Spleen (tissue), 11 donors: ENCODE results near the gene KLK14. TPM values are rescaled to one million over a fixed set of nuclear protein-coding genes. Genes with fewer than 3 reads are reported as not detected.

Source experiments
- DNase-seq: peaks from one replicate; pipeline ENCODE4 v3.0.0-alpha.2; 2020
- H3K27ac ChIP-seq, 8 donors: fragments of 200-600 bp; sonication (generic) in 7 of 8; 1 replicate in 4 of 8; 2 replicates in 4 of 8; pipeline versions ENCODE4 v1.5.0 to v1.8.0; 2016 to 2021; ENCODE audit warnings: inconsistent platforms in 4 of 8, mild to moderate bottlenecking in 4 of 8, moderate library complexity in 1 of 8
- H3K27me3 ChIP-seq, 7 donors: fragments of 200-600 bp; sonication (generic) in 6 of 7; replicated peaks in 1 of 7; 1 replicate in 4 of 7; 2 replicates in 3 of 7; pipeline versions ENCODE4 v1.5.0 to v1.8.0; 2016 to 2021; ENCODE audit warnings: inconsistent platforms in 3 of 7, mild to moderate bottlenecking in 1 of 7
- H3K36me3 ChIP-seq, 6 donors: fragments of 200-600 bp; sonication (generic) in 5 of 6; 1 replicate in 4 of 6; 2 replicates in 2 of 6; pipeline versions ENCODE4 v1.5.0 to v1.8.0; 2016 to 2021; ENCODE audit warnings: inconsistent platforms in 2 of 6
- H3K4me1 ChIP-seq, 6 donors: fragments of 200-600 bp; sonication (generic) in 5 of 6; 1 replicate in 3 of 6; 2 replicates in 3 of 6; pipeline versions ENCODE4 v1.5.0 to v1.8.0; 2016 to 2021; ENCODE audit warnings: inconsistent platforms in 3 of 6
- H3K4me3 ChIP-seq, 8 donors: fragments of 200-600 bp; sonication (generic) in 7 of 8; 1 replicate in 4 of 8; 2 replicates in 4 of 8; pipeline versions ENCODE4 v1.5.0 to v1.8.0; 2016 to 2021; ENCODE audit warnings: inconsistent platforms in 4 of 8, mild to moderate bottlenecking in 4 of 8, moderate library complexity in 2 of 8
- H3K9me3 ChIP-seq, 8 donors: fragments of 200-600 bp; sonication (generic) in 7 of 8; 1 replicate in 4 of 8; 2 replicates in 4 of 8; pipeline versions ENCODE4 v1.5.0 to v1.8.0; 2016 to 2021; ENCODE audit warnings: inconsistent platforms in 4 of 8
- POLR2A ChIP-seq, 3 donors: fragments of 450-650 bp; IDR thresholded peaks; one replicate each; pipeline ENCODE4 v1.5.1; 2017; ENCODE audit warnings: antibody characterized with exemption in 3 of 3, mild to moderate bottlenecking in 1 of 3
- POLR2AphosphoS5 ChIP-seq, 3 donors: sonication (generic); formaldehyde crosslinking; IDR thresholded peaks; one replicate each; pipeline ENCODE4 v1.5.1; 2017; ENCODE audit warnings: antibody characterized with exemption in 3 of 3
- WGBS, 5 donors: extraction: QIAGEN DNeasy Blood & Tissue Kit in 3 of 5; methylation state at CpG; one replicate each; pipeline versions ENCODE4 v1.1.5 to v1.1.7; 2013 to 2018; 5-methylcytosine and 5-hydroxymethylcytosine counted together
- intact Hi-C: fragments of 100-400 bp; cut with DNase I; formaldehyde crosslinking; loops from one replicate; pipeline ENCODE4 v1.15.0; 2023; ENCODE audit warnings: low total_unique reads
- polyA plus RNA-seq, 3 donors: library from polyadenylated mRNA; stranded (reverse); fragments of 200-250 nt; gene quantifications; one replicate each; pipeline ENCODE4 v1.2.1, GENCODE V29; 2013
- total RNA-seq, 7 donors: library from RNA; depleted of rRNA in 3 of 7; stranded (reverse); fragments of >200 nt in 3 of 7; fragmentation: NEBNext Ultra II Directional in 4 of 7; extraction: Animal tissue kit (Norgen Biotek cat#: 25700) in 4 of 7; gene quantifications; one replicate each; pipeline versions ENCODE4 v1.1.0 to v1.2.1, GENCODE V29; 2016 to 2021
- TF ChIP-seq, protein P1 (sequence below), 11 experiments: fragments of 200-600 bp in 7 of 11; fragments of 450-650 bp in 4 of 11; sonication (generic) in 4 of 11; IDR thresholded peaks in 8 of 11; conservative IDR thresholded peaks in 3 of 11; 1 replicate in 7 of 11; 2 replicates in 4 of 11; pipeline versions ENCODE4 v1.4.0 to v1.8.0; 2016 to 2021; ENCODE audit warnings: antibody characterized with exemption in 11 of 11, inconsistent platforms in 4 of 11, mild to moderate bottlenecking in 1 of 11
- donor health status: healthy with polysubstance abuse.
- donor health status: DM: no; HTN: no; CAD: no; lungs with moderate emphysema.
- donor health status: DM: no; HTN: no; CAD: no.
- donor health status: Bipolar disorder and iron deficiency.
- donor health status: healthy.
- donor health status: DM: no; HTN: no; CAD: no.
- donor health status: DM: yes; HTN: yes; CAD: no.

KLK14 gene
- total and polyA plus RNA-seq, 10 donors: 0.12 to 0.63 (median 0.33) TPM; not detected in 5

DNA sequence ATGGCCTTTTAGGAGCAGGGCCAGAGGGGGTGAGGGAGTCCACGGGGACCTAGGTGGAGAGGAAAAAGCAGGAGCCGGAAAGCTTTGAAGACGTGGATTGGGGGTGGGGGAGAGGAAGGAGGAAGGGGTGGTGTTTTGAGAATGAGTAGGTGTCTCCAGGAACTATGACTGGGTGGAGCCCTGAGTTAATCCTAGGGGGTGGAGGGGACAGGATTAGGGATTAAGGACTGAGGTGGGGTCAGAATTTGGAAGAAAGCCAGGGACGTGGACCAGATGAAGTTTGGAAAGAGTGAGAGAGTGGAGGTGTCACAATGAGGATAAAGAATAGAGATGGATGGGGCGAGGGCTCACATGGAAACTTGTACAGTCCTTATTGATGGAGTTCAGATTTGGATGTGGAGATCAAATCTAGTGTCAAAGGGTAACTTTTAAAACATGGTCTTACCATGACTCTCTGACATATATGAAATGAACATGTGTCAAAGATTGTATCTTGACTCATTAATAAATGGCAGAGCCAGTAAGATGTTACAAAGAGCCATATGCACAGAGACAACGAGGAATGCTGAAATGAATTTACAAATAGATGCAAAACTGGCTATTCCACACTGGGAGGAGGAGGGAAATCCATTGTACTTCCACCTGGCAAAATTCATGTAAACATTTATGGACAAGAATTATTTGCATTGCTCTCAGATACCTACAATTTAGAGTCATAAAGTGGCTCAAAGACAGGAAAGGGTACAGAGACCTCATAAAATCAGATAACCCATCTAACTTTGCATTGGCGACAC is 16.1 kb downstream of the KLK14 start:
- Histone ChIP-seq H3K36me3 (no peaks in the 10 kb centered on the region), H3K4me3 (no peak overlapping the region), H3K9me3 (no peaks in the 10 kb centered on the region), H3K27ac (no peak overlapping the region), H3K4me1 (peaks cover 0 to 11% (median 6%) of the 10 kb centered on the region in 6 donors), H3K27me3 (peaks cover 0 to 62% (median 25%) of the 10 kb centered on the region in 7 donors)
- DNase-seq: no peak
- 59 to 70% (median 62%) methylated on average over 7 of the region's 7 CpGs for WGBS, 5 donors
- intact Hi-C loops: no loop called here
- TF ChIP-seq POLR2AphosphoS5 (IDR thresholded peaks at IDR 0.05) (no peak), POLR2A (IDR thresholded peaks at IDR 0.05) (no peak)
- TF ChIP-seq, protein P1, sequence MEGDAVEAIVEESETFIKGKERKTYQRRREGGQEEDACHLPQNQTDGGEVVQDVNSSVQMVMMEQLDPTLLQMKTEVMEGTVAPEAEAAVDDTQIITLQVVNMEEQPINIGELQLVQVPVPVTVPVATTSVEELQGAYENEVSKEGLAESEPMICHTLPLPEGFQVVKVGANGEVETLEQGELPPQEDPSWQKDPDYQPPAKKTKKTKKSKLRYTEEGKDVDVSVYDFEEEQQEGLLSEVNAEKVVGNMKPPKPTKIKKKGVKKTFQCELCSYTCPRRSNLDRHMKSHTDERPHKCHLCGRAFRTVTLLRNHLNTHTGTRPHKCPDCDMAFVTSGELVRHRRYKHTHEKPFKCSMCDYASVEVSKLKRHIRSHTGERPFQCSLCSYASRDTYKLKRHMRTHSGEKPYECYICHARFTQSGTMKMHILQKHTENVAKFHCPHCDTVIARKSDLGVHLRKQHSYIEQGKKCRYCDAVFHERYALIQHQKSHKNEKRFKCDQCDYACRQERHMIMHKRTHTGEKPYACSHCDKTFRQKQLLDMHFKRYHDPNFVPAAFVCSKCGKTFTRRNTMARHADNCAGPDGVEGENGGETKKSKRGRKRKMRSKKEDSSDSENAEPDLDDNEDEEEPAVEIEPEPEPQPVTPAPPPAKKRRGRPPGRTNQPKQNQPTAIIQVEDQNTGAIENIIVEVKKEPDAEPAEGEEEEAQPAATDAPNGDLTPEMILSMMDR (IDR thresholded peaks at IDR 0.05 in 8 of 11, conservative IDR thresholded peaks at IDR 0.05 in 3 of 11): no peak

DNA sequence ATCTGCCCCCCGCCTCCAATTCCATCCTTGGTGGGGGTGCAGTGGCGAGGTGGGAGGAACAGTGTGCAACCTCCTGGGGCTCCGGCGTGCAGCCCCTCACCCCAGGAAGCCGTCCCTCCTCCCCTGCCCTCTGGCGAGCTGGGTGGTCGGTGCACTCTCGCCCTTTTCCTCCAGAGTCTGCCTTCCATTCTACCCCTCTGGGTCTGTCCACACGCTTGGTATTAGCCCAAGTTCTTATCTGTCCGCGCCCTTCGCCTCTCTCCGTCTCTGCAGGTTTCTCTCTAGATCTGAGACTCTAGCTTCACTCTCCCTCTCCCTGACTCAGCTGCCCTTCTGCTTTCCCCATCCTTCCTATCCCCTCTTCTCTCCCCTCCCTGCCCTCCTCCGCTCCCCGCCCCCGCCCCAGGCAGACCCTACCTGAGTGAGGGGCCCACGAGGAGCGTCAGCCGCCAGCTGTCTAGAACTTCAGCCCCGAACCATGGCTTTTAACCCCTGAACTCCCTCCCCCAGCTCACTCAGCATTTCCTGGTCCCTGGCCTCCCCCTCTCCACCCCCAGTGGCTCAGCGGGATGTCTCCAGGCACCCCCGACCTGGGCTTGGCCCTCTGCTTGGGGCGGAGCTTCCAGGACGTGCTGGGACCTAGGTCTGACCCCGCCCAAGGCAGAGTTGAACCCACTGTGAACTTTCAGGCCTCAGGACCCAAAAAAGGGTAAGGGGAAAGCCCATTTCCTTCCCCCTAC is 17.3 kb downstream of the KLK14 start:
- peaks cover 0 to 72% (median 25%) of the 10 kb centered on the region in 7 donors for H3K27me3 ChIP-seq
- DNase-seq: no peak
- WGBS, 5 donors: 13 to 16% (median 14%) methylated on average over 25 of the region's 25 CpGs

DNA sequence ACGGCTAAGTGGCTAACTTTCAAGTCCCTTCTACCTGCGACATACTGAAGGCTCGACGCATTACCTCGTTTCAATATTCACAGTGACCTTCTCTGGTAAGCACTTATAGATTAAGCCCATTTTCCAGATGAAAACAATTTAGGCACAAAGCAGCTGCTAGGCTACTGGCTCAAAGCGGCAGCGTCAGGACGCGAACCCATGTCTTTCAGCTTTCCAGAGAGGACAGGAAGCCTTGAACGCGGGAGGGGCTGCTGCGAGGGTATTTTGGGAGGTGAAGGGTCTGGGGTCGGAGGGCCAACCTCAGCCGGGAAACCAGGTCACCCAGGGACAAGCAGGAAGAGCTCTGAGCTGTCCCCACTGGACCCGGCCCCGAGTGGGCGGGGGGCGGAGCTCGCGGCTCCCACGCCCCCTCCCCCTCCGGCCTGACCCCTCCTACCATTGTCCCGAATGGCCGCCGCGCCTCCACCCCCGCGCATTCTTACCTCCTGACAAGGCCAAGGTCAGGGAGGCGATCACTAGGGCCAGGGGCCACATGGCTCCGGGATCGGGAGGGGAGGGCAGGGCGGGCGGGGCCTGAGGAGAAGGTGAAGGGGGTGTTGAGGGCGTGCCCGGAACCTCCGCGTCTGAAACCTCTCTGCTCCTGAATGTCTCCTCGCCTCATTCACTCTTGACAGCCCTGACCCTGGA is 18.0 kb downstream of the KLK14 start, which contains the start of gene KLK13:
Gene KLK13, minus strand, starts transcription at position 559 of the 687 bp plus-strand sequence. Its CDS starts 25 bp downstream, at position 534.
- Histone ChIP-seq H3K27ac (no peak within 1 kb of the TSS), H3K36me3 (no peaks in the 10 kb centered on the region), H3K9me3 (no peaks in the 10 kb centered on the region), H3K4me1 (peaks cover 0 to 11% (median 6%) of the 10 kb centered on the region in 6 donors), H3K27me3 (peaks cover 0 to 78% (median 25%) of the 10 kb centered on the region in 7 donors), H3K4me3 (peak within 1 kb of the TSS in 5 of 8 donors; percentile 5 to 50 (median 9))
- intact Hi-C loops: no loop called here
- TF ChIP-seq POLR2A (IDR thresholded peaks at IDR 0.05) (no peak), POLR2AphosphoS5 (IDR thresholded peaks at IDR 0.05) (no peak)
- TF ChIP-seq, protein P1 (IDR thresholded peaks at IDR 0.05 in 8 of 11, conservative IDR thresholded peaks at IDR 0.05 in 3 of 11): no peak
- no peak for DNase-seq
- 13 to 18% (median 16%) methylated on average over 29 to 38 of the region's 38 CpGs for WGBS, 5 donors

More for the DNA sequence above, 17.3 kb downstream of the KLK14 start:
- TF ChIP-seq POLR2A (IDR thresholded peaks at IDR 0.05) (no peak), POLR2AphosphoS5 (IDR thresholded peaks at IDR 0.05) (no peak)
- TF ChIP-seq, protein P1 (IDR thresholded peaks at IDR 0.05 in 8 of 11, conservative IDR thresholded peaks at IDR 0.05 in 3 of 11): no peak
- Histone ChIP-seq H3K27ac (no peak overlapping the region), H3K4me1 (peaks cover 0 to 11% (median 6%) of the 10 kb centered on the region in 6 donors), H3K36me3 (no peaks in the 10 kb centered on the region), H3K4me3 (peak overlapping the region in 4 of 8 donors; percentile 5 to 50 (median 14)), H3K9me3 (no peaks in the 10 kb centered on the region)
- intact Hi-C loops: no loop called here
